IPS-11a (cell line): ENCODE measurements around the gene LYVE1.
"Not testable (repeated sequence)": the region's sequence is repeated elsewhere in the genome, so short reads cannot be mapped to it uniquely, and the experiment has no call there.

Experiments used
- H3K4me3 ChIP-seq: one replicate; pipeline ENCODE4 v1.5.1; 2013; ENCODE audit warnings: low read depth, low read length, control low read depth

The LYVE1 gene

GRCh38 chr11:10568486-10568941, at the start of gene LYVE1:
TSS of gene LYVE1 (minus strand) at chr11:10568665. CDS start at chr11:10568532, 133 bp downstream.
- H3K4me3 ChIP-seq = no peak within 1 kb of the TSS

GRCh38 chr11:10617551-10617950, 49.1 kb upstream of the LYVE1 start:
- H3K4me3 ChIP-seq = no peak overlapping the region

GRCh38 chr11:10611979-10612862, 43.8 kb upstream of the LYVE1 start:
- H3K4me3 ChIP-seq = no peak overlapping the region

- H3K4me3 ChIP-seq = no peak overlapping the region
These were observed 41.2 kb upstream of the LYVE1 start for GRCh38 chr11:10609636-10610035.

- no peak overlapping the region for H3K4me3 ChIP-seq
These were observed 40.1 kb upstream of the LYVE1 start for GRCh38 chr11:10608584-10608983.

GRCh38 chr11:10607462-10608132, 39.1 kb upstream of the LYVE1 start:
- no peak overlapping the region for H3K4me3 ChIP-seq

GRCh38 chr11:10606536-10607208, 38.2 kb upstream of the LYVE1 start:
- H3K4me3 ChIP-seq = no peak overlapping the region

GRCh38 chr11:10605941-10606381, 37.5 kb upstream of the LYVE1 start:
- no peak overlapping the region for H3K4me3 ChIP-seq

- H3K4me3 ChIP-seq = no peak overlapping the region
These were observed 36.3 kb upstream of the LYVE1 start for GRCh38 chr11:10604798-10605197.

- H3K4me3 ChIP-seq = no peak overlapping the region
These were observed 35.9 kb upstream of the LYVE1 start for GRCh38 chr11:10604340-10604748.

GRCh38 chr11:10603721-10604297, 35.3 kb upstream of the LYVE1 start:
- no peak overlapping the region for H3K4me3 ChIP-seq

- H3K4me3 ChIP-seq = no peak overlapping the region
These were observed 34.5 kb upstream of the LYVE1 start for GRCh38 chr11:10602945-10603344.

GRCh38 chr11:10602366-10602765, 33.9 kb upstream of the LYVE1 start:
- no peak overlapping the region for H3K4me3 ChIP-seq

- H3K4me3 ChIP-seq = no peak overlapping the region
These were observed 33.4 kb upstream of the LYVE1 start for GRCh38 chr11:10601837-10602236.

GRCh38 chr11:10600570-10601248, 32.2 kb upstream of the LYVE1 start:
- no peak overlapping the region for H3K4me3 ChIP-seq

GRCh38 chr11:10599388-10600175, 31.1 kb upstream of the LYVE1 start:
- no peak overlapping the region for H3K4me3 ChIP-seq

GRCh38 chr11:10598816-10599215, 30.4 kb upstream of the LYVE1 start:
- no peak overlapping the region for H3K4me3 ChIP-seq

- H3K4me3 ChIP-seq = no peak overlapping the region
These were observed 29.4 kb upstream of the LYVE1 start for GRCh38 chr11:10597877-10598351.

- not testable (repeated sequence) for H3K4me3 ChIP-seq
These were observed 27.4 kb upstream of the LYVE1 start for GRCh38 chr11:10595840-10596239.

- H3K4me3 ChIP-seq = no peak overlapping the region
These were observed 25.9 kb upstream of the LYVE1 start for GRCh38 chr11:10594407-10594806.
